Fibroblast of the aortic adventitia (primary cell): ENCODE measurements around the gene GRIA1. TPM values are rescaled to one million over a fixed set of nuclear protein-coding genes. Genes with fewer than 3 reads are reported as not detected.

Source experiments
- DNase-seq: peaks from one replicate; pipeline ENCODE4 v3.0.0-alpha.2; 2010; ENCODE audit warnings: low read depth
- H3K4me3 ChIP-seq: 2 replicates; pipeline ENCODE4 v1.5.1; 2011; ENCODE audit warnings: low read depth, mild to moderate bottlenecking, control low read depth, low read length, moderate library complexity
- CTCF ChIP-seq: IDR thresholded peaks from 2 replicates; pipeline ENCODE4 v1.5.1; 2011; ENCODE audit warnings: mild to moderate bottlenecking, low read length, control low read depth, inconsistent platforms; ENCODE audit not compliant: insufficient read depth
- total RNA-seq: library from RNA; depleted of rRNA; stranded (reverse); fragments of >200 nt; gene quantifications from 2 replicates; pipeline ENCODE4 v1.2.3, GENCODE V29; 2012; ENCODE audit warnings: low replicate concordance

GRIA1 gene
- total RNA-seq, 1 donor: 1.2 TPM

DNA sequence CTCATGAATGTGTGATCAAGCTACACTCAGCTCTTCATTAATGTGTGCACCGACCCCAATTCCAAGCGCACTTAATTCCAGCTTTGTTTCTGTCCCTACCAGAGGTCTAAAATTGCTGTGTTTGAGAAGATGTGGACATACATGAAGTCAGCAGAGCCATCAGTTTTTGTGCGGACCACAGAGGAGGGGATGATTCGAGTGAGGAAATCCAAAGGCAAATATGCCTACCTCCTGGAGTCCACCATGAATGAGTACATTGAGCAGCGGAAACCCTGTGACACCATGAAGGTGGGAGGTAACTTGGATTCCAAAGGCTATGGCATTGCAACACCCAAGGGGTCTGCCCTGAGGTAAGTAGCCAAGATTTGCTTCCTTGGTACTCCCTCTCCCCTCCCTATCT lies 279.6 kb downstream of the GRIA1 start:
- TF ChIP-seq CTCF: no peak
- DNase-seq: no peak
- no peak overlapping the region for H3K4me3 ChIP-seq

- TF ChIP-seq CTCF: no peak
- H3K4me3 ChIP-seq: no peak overlapping the region
- no peak for DNase-seq
Measured at GRCh38 chr5:153774686-153775085, 284.2 kb downstream of the GRIA1 start.

DNA sequence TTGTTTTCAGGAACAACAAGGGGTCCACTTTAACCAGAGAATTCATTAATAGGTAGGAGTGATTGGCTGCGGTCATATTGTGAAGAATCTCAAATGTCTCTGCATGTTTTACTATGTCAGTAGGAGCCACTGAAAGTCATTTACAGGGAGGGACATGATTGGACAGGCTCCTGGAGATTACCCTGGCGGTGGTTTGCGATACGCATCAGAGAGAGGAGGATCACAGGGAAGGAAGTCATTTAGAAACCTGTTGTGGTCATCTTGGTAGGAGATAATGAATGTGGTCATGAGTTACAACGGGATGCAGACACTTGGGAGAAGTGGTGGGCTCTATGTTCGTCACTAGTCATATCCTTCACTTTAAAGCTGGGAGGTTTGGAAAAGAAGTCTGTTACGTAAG lies 285.5 kb downstream of the GRIA1 start:
- no peak overlapping the region for H3K4me3 ChIP-seq
- TF ChIP-seq CTCF: no peak
- DNase-seq: no peak

- no peak for DNase-seq
- TF ChIP-seq CTCF: no peak
Measured at GRCh38 chr5:153777681-153778581, 287.5 kb downstream of the GRIA1 start.

GRCh38 chr5:153779836-153780235 lies 289.4 kb downstream of the GRIA1 start:
- no peak for DNase-seq
- no peak overlapping the region for H3K4me3 ChIP-seq
- TF ChIP-seq CTCF: no peak

More at GRCh38 chr5:153777681-153778581, 287.5 kb downstream of the GRIA1 start:
- H3K4me3 ChIP-seq: no peak overlapping the region

GRCh38 chr5:153780876-153781705 lies 290.6 kb downstream of the GRIA1 start:
- no peak for DNase-seq
- TF ChIP-seq CTCF: no peak
- no peak overlapping the region for H3K4me3 ChIP-seq
